ENCODE data around the gene FAM118A.

DNA sequence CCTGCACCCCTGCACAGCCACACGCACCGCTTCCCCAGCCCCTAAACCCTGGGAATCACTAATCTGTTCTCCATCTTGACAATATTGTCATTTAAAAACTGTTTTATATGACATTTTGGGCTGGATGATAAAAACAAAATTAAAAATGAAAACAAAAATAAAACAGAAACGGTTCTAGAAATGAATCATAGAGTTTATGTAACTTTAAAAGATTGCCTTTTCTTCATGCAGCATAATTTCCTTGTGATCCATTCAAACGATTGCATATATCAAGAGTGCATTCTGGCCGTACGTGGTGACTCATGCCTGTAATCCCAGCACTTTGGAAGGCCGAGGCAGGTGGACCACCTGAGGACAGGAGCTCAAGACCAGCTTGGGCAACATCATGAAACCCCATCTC lies 6.6 kb upstream of the FAM118A start:
- TF ChIP-seq, protein P1, sequence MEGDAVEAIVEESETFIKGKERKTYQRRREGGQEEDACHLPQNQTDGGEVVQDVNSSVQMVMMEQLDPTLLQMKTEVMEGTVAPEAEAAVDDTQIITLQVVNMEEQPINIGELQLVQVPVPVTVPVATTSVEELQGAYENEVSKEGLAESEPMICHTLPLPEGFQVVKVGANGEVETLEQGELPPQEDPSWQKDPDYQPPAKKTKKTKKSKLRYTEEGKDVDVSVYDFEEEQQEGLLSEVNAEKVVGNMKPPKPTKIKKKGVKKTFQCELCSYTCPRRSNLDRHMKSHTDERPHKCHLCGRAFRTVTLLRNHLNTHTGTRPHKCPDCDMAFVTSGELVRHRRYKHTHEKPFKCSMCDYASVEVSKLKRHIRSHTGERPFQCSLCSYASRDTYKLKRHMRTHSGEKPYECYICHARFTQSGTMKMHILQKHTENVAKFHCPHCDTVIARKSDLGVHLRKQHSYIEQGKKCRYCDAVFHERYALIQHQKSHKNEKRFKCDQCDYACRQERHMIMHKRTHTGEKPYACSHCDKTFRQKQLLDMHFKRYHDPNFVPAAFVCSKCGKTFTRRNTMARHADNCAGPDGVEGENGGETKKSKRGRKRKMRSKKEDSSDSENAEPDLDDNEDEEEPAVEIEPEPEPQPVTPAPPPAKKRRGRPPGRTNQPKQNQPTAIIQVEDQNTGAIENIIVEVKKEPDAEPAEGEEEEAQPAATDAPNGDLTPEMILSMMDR (IDR thresholded peaks at IDR 0.05) = no peak
- no peak for TF ChIP-seq ZFX (IDR thresholded peaks at IDR 0.05; ENCODE audit: borderline replicate concordance)
